Activated T-cell treated with anti-CD3 and anti-CD28 coated beads for 24 hours (primary cell): ENCODE results near the gene RAB4A.

Experiments
- DNase-seq: peaks from one replicate; pipeline ENCODE4 v3.0.0-alpha.2; 2020; ENCODE audit warnings: low read depth

Gene RAB4A

GRCh38 chr1:229270547-229271447 is at the start of gene RAB4A:
TSS of gene RAB4A (plus strand) at chr1:229271111. CDS start at chr1:229271340, 229 bp downstream.
- peak; percentile 69 for DNase-seq

DNA sequence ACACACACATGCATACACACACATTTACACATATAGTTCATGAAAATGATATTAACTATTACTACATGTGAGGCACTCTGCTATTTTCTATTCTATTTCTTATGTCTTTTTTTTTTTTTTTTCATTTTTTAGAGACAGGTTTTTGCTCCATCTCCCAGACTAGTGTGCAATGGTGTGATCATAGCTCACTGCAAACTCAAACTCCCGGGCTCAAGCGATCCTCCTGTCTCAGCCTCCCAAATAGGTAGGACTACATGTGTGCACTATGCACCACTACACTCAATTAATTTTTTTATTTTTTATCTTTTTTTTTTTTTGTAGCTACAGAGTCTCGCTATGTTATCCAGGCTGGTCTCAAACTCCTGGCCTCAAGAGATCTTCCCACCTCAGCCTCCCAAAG is 48.8 kb upstream of the RAB4A start:
- no peak for DNase-seq

- DNase-seq, result no peak
Measured at GRCh38 chr1:229223498-229223897, 47.4 kb upstream of the RAB4A start.

DNA sequence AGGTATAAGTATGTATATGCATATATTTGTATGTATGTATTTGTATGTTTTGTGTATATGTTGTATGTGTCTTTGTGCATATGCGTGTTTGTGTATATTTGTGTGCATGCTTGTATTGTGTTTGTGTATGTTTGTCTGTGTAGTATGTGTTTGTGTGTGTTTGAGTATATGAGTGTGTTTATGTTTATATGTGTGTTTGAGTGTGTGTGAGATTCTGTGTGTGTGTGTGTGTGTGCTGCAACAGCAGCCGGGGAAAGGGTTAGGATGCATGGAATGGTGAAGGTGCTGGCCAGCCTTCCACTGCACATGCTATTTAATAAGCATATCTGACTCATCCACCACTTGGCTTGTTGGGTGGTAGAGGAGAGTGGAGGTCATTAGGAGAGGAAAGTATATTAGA is 46.6 kb upstream of the RAB4A start:
- DNase-seq, result no peak

DNA sequence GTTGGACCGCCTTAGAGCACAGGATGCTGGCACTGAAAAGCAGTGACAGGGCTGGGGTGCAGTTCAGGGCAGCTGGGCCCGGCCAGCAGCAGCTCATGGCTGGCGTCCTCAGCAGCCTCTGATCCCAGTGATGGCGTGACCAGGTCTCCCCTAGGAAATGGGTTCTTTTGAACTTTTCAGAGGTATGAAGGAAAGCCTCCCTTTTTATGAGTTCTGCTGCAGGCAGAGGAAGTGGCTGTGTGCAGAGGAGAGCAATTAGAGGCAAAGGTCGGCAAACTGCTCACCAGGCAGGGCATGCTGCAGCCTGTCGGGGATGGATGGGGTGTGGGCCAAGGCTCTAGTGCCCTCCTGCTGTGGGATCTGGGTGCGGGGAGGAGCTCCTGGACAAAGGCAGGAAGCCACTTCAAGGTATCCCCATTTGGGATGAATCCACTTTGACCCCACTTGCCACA is 45.6 kb upstream of the RAB4A start:
- DNase-seq, result no peak

DNA sequence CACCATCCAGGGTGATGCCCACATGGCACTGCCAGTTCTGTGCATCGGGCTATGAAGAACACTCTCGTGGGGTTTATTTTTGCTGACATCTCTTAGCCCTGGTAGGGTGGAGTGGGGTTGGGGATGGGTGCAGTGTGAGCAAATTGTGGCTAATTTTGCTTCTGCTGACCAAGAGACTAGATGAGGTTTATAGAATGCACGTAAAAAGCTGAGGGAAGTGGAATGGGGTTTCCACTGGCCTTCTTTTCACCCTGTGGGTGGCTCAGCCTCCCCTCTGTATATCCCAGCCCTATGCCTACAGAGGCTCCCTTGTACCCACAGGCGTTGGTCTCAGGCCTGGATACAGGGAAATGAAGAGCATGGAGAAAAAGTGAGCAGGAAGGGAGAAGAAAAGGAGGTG is 44.1 kb upstream of the RAB4A start:
- DNase-seq, result no peak

DNA sequence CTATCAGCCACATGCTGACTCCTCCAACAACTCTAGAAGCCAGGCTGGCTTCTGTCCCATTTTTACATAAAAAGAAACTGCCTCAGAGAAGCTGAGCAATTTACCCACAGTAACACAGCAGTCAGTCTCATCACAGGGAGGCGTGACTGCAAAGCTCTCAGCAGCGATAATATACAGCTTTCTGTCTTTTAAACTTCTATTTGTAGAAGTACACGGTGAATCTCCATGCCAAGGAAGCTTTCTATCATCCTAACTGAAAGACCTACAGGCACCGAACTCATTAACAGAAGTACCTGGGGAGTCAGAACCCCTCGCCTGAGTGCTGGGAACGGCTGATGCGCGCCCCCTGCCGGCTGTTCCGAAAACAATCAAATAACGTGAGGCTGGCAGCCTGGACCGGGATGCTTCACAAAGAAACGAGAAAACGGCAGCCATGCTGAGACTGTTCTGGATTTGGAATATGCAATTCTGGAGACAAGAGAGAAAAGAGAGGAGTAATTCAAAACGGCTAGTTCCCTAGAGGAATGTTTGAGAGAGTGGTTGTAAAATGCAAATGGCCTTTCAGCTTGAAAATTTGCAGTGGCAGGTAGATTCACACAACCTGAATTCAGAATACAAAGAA is 43.5 kb upstream of the RAB4A start:
- DNase-seq, result peak; percentile 75

DNA sequence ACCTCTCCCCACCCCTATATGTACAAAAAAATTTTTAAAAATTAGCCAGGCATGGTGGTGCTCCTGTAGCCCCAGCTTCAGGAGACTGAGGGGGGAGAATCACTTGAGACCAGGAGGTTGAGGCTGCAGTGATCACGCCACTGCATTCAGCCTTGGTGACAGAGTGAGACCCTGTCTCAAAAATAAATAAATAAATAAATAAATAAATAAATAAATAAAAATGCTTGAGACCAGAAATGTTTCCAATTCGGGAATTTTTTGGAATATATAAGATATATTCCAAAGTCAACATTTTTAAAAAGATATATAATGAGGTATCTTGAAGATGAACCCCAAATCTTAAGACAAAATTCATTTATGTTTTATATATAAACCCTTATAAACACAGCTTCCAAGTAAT is 42.4 kb upstream of the RAB4A start:
- DNase-seq, result no peak

GRCh38 chr1:229229137-229229720 is 41.7 kb upstream of the RAB4A start:
- DNase-seq, result no peak

- DNase-seq, result no peak
Measured at GRCh38 chr1:229229721-229230139, 41.2 kb upstream of the RAB4A start.

- DNase-seq, result no peak
Measured at GRCh38 chr1:229230140-229230892, 40.6 kb upstream of the RAB4A start.

DNA sequence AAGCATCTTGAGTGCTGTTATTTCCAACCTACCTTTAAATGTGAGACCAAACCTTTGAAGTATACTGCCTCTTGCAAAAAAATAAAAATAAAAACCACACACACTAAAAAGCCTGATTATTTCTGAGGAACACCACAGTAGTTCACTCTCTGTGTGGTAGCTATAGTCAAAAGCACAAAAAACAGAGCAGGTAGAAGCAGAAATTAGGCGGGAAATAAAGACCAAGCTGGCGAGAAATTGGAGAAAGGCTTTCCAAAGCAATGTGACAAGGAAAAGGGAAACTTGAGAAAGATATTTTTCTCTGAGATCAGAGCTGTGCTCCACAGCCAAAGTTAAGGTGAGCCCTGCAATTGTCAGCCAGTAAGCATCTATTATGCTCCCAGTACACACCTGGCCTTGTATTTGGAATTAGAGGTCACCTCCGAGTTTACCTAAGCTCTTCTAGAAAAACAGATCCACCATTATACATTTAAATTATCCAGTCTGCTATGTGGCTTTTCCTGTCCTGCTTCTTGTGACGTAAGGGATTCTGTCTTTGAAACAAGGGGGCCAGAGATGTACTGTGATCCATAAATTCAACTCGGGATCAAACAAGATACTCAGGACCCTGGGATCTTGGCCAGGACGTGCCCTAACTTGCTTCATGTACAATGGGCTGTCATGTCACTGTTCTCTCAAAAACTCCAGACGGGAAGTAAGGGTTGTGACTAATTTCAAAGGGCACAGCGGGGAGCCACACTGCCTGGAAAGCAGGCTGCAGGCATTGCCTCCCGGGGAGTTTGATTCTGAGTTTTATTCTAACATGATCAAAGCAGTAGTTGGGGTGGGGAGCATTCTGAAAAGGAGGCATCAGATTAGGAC is 39.8 kb upstream of the RAB4A start:
- DNase-seq, result no peak

GRCh38 chr1:229231754-229232119 is 39.2 kb upstream of the RAB4A start:
- DNase-seq, result no peak

GRCh38 chr1:229234870-229235472 is 35.9 kb upstream of the RAB4A start:
- DNase-seq, result no peak

DNA sequence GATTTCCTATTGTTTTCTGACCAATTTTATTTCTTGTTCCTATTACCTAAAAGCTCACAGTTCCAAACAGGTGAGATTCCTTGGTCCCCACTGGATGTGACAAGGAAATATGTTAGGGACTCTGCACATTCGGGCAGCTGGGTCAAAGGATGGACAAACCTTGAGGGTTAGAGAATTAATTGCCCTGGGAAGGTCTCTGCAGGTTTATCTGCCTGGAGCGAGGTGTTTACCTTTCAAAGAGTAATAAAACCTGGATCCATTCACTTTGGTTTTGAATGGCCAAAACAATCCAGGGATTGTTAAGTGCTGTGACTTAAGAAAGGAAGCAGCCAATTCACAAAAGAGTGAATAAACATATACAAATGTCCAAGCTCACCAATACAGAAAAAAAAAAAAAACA is 33.6 kb upstream of the RAB4A start:
- DNase-seq, result no peak

DNA sequence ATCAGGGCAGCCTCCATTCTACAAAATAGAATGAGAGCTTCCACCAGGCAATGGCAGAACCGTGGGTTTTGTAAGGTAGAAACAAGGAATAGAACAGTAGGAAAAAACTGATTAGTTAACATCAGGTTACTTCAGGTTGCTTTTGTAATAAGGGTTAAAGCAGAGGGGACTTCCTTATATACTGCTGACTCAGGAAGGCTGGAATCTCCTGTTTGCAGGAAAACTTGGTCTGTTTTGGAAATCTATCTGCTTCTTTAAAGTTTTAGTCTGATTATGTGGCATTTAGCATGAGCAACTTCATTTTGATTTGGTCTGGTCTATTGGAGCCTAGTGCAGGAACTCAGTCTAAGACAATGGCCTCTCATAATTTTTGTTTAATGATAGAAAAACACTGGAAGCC is 32.7 kb upstream of the RAB4A start:
- no peak for DNase-seq

DNA sequence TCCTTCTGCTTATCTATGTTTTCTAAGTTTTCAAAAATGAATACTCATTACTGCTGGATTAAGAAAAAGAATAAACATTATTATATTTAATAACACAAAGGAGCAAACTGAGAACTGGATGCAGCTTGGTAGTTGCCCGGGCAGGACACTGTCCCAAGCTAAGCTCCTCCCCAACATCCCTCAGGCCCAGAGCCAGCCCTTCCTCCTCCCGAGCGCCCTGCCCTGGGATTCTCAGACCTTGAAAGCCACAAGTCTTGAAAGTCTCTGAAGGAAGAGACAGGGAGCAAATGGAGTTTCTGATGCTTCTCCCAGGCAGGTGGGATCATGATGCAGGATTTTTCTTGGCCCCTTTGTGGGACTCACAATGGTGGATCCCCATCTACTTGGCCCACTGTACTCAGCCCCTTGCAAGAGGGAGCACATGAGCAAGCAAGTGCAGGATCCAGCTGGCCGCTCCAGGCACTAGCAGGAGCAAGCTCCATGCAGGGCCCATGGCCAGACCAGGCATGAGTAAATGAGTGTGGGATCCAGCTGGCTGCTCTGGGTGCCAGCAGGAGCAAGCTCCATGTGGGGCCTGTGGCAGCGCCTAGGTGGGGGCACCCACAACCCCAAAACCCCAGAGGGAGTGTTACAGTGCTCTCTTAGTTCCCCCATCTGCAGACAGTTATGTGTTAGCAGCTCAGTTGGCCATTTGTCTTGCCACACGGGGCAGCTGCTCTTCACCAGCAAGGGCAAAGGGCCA is 32.1 kb upstream of the RAB4A start:
- DNase-seq, result no peak

- DNase-seq, result no peak
Measured at GRCh38 chr1:229240532-229240931, 30.4 kb upstream of the RAB4A start.

- no peak for DNase-seq
Measured at GRCh38 chr1:229241390-229241789, 29.5 kb upstream of the RAB4A start.

DNA sequence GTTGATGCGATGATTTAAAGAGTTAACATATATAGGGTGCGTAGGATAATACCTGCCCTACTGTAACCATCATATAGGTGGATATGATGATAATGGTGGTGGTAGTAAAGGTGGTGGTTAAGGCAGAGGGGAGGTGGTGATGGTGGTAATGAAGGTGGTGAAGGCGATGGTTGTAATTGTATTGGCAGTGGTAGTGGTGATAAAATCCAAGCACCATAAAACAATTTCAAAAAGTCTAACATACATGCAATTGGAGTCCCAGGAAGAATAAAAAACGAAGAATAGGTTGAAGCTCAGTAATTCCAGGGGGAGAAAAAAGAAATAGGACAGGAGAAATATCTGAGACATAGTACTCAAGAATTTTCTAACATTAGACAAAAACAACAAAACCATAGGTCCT is 27.3 kb upstream of the RAB4A start:
- DNase-seq, result no peak
